HEK293 (cell line): ENCODE data around the gene SOX13.

Source experiments
- HOXD13 ChIP-seq: sonication (generic); formaldehyde crosslinking; IDR thresholded peaks from 2 replicates; pipeline ENCODE4 v1.8.0; 2022; ENCODE audit warnings: missing genetic modification reagents, borderline replicate concordance
- KLF8 ChIP-seq: fragments of 450-650 bp; formaldehyde crosslinking; IDR thresholded peaks from 2 replicates; pipeline ENCODE4 v1.5.1; 2016; ENCODE audit warnings: missing biosample characterization, missing genetic modification characterization
- ZNF350 ChIP-seq: fragments of 450-650 bp; formaldehyde crosslinking; IDR thresholded peaks from 2 replicates; pipeline ENCODE4 v1.5.0; 2017; ENCODE audit warnings: missing biosample characterization, mild to moderate bottlenecking, missing genetic modification characterization
- ZNF514 ChIP-seq: fragments of 450-650 bp; formaldehyde crosslinking; IDR thresholded peaks from 2 replicates; pipeline ENCODE4 v1.5.1; 2016; ENCODE audit warnings: missing biosample characterization, missing genetic modification characterization
- ZNF549 ChIP-seq: fragments of 450-650 bp; IDR thresholded peaks from 2 replicates; pipeline ENCODE4 v1.5.1; 2018; ENCODE audit warnings: missing biosample characterization, missing genetic modification characterization, mild to moderate bottlenecking, inconsistent platforms, moderate library complexity
- ZNF621 ChIP-seq: fragments of 450-650 bp; formaldehyde crosslinking; IDR thresholded peaks from 2 replicates; pipeline ENCODE4 v1.5.1; 2017; ENCODE audit warnings: missing biosample characterization, missing genetic modification characterization
- ZSCAN30 ChIP-seq: fragments of 450-650 bp; IDR thresholded peaks from 2 replicates; pipeline ENCODE4 v1.5.1; 2018; ENCODE audit warnings: missing biosample characterization, mild to moderate bottlenecking, missing genetic modification characterization, moderate library complexity
- TF ChIP-seq, protein P1 (sequence below): fragments of 450-650 bp; formaldehyde crosslinking; IDR thresholded peaks from 2 replicates; pipeline ENCODE4 v1.5.1; 2016; ENCODE audit warnings: missing biosample characterization, missing genetic modification characterization
- TF ChIP-seq, protein P2 (sequence below): fragments of 450-650 bp; formaldehyde crosslinking; conservative IDR thresholded peaks from 2 replicates; pipeline ENCODE4 v1.5.1; 2016; ENCODE audit warnings: low read depth, missing biosample characterization, missing genetic modification characterization
- TF ChIP-seq, protein P3 (sequence below): fragments of 450-650 bp; formaldehyde crosslinking; IDR thresholded peaks from 2 replicates; pipeline ENCODE4 v1.5.1; 2016; ENCODE audit warnings: missing biosample characterization, missing genetic modification characterization, low read depth
- TF ChIP-seq, protein P4 (sequence below): fragments of 450-650 bp; IDR thresholded peaks from 2 replicates; pipeline ENCODE4 v1.5.1; 2018; ENCODE audit warnings: missing biosample characterization, mild to moderate bottlenecking, missing genetic modification characterization

DNA sequence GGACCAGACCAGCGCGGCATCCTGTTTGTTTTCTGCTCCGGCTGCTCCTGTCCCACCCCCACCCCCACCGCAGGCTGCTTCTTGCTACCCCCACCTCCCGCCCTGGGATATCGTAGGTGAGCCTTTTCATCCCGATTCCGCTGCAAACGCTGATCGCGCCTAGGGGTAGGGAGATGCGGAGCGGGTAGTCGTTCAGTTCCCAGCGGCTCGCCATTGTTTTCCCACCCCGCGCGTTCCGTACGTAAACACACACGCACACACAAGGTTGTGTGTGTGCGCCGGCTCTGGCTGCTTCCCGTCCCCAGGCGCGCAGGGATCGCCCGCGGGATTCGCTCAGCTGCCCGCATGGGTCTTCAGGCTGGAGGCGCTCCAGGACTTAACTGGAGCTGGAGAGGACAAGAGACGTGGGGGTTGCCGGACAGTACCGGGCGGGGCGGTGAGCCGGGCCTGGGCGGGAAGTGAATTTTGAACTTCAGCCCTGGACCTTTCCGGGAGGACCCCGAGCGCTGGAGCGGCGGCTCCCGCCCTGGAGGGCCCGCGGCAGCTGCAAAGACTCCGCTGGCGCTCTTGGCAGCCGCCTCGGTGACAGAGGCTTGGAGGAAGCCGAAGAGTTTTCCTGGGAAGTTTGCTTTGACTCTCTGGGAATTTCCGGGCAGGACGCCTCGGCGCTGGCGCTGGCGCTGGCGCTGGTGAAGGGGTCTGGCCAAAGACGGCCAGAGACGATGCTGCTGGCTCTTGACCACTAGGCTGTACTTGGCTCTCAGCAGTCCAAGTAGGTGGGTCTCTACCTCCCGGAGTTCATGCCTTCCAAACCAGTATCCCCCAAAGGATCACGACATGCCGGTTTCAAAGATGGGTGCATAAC, 1.6 kb downstream of the SOX13 start:
- TF ChIP-seq, protein P1, sequence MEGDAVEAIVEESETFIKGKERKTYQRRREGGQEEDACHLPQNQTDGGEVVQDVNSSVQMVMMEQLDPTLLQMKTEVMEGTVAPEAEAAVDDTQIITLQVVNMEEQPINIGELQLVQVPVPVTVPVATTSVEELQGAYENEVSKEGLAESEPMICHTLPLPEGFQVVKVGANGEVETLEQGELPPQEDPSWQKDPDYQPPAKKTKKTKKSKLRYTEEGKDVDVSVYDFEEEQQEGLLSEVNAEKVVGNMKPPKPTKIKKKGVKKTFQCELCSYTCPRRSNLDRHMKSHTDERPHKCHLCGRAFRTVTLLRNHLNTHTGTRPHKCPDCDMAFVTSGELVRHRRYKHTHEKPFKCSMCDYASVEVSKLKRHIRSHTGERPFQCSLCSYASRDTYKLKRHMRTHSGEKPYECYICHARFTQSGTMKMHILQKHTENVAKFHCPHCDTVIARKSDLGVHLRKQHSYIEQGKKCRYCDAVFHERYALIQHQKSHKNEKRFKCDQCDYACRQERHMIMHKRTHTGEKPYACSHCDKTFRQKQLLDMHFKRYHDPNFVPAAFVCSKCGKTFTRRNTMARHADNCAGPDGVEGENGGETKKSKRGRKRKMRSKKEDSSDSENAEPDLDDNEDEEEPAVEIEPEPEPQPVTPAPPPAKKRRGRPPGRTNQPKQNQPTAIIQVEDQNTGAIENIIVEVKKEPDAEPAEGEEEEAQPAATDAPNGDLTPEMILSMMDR (tag by site-specific recombination), result peak; percentile 18; the same call in 1 of the 2 replicates
- TF ChIP-seq ZNF350 (tag by site-specific recombination) (no peak), HOXD13 (no peak), ZNF549 (tag by site-specific recombination) (no peak), ZNF514 (tag by site-specific recombination) (no peak), ZNF621 (tag by site-specific recombination) (no peak), ZSCAN30 (tag by site-specific recombination) (0 out of 2 replicates have a peak, but pooled peaks have one; percentile 20), KLF8 (tag by site-specific recombination) (no peak)
- TF ChIP-seq, protein P2, sequence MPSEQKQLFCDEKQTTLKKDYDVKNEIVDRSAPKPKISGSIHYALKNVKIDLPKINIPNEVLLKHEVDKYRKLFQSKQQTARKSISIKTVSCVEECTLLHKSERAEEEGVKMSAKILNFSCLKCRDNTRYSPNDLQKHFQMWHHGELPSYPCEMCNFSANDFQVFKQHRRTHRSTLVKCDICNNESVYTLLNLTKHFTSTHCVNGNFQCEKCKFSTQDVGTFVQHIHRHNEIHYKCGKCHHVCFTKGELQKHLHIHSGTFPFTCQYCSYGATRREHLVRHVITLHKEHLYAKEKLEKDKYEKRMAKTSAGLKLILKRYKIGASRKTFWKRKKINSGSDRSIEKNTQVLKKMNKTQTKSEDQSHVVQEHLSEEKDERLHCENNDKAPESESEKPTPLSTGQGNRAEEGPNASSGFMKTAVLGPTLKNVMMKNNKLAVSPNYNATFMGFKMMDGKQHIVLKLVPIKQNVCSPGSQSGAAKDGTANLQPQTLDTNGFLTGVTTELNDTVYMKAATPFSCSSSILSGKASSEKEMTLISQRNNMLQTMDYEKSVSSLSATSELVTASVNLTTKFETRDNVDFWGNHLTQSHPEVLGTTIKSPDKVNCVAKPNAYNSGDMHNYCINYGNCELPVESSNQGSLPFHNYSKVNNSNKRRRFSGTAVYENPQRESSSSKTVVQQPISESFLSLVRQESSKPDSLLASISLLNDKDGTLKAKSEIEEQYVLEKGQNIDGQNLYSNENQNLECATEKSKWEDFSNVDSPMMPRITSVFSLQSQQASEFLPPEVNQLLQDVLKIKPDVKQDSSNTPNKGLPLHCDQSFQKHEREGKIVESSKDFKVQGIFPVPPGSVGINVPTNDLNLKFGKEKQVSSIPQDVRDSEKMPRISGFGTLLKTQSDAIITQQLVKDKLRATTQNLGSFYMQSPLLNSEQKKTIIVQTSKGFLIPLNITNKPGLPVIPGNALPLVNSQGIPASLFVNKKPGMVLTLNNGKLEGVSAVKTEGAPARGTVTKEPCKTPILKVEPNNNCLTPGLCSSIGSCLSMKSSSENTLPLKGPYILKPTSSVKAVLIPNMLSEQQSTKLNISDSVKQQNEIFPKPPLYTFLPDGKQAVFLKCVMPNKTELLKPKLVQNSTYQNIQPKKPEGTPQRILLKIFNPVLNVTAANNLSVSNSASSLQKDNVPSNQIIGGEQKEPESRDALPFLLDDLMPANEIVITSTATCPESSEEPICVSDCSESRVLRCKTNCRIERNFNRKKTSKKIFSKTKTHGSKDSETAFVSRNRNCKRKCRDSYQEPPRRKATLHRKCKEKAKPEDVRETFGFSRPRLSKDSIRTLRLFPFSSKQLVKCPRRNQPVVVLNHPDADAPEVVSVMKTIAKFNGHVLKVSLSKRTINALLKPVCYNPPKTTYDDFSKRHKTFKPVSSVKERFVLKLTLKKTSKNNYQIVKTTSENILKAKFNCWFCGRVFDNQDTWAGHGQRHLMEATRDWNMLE (tag by site-specific recombination), result no peak
- TF ChIP-seq, protein P3, sequence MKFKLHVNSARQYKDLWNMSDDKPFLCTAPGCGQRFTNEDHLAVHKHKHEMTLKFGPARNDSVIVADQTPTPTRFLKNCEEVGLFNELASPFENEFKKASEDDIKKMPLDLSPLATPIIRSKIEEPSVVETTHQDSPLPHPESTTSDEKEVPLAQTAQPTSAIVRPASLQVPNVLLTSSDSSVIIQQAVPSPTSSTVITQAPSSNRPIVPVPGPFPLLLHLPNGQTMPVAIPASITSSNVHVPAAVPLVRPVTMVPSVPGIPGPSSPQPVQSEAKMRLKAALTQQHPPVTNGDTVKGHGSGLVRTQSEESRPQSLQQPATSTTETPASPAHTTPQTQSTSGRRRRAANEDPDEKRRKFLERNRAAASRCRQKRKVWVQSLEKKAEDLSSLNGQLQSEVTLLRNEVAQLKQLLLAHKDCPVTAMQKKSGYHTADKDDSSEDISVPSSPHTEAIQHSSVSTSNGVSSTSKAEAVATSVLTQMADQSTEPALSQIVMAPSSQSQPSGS (tag by site-specific recombination), result no peak
- TF ChIP-seq, protein P4, sequence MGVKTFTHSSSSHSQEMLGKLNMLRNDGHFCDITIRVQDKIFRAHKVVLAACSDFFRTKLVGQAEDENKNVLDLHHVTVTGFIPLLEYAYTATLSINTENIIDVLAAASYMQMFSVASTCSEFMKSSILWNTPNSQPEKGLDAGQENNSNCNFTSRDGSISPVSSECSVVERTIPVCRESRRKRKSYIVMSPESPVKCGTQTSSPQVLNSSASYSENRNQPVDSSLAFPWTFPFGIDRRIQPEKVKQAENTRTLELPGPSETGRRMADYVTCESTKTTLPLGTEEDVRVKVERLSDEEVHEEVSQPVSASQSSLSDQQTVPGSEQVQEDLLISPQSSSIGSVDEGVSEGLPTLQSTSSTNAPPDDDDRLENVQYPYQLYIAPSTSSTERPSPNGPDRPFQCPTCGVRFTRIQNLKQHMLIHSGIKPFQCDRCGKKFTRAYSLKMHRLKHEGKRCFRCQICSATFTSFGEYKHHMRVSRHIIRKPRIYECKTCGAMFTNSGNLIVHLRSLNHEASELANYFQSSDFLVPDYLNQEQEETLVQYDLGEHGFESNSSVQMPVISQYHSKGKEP (tag by site-specific recombination), result no peak
